GM21786 (cell line): Measurements from ENCODE around the gene MISP.

Experiments used
- ATAC-seq: cut with Tn5 transposase; IDR thresholded peaks from one replicate; pipeline ENCODE4 v1.9.1; 2021; ENCODE audit not compliant: unreplicated experiment

Gene MISP

GRCh38 chr19:771332-771785, 20.4 kb downstream of the MISP start:
- no peak for ATAC-seq

- ATAC-seq, result no peak
Observed at GRCh38 chr19:772063-772462, 21.2 kb downstream of the MISP start.

GRCh38 chr19:772730-773436, 22.0 kb downstream of the MISP start:
- ATAC-seq, result no peak

GRCh38 chr19:776549-776948, 25.6 kb downstream of the MISP start:
- ATAC-seq, result no peak

GRCh38 chr19:778910-779653, 28.2 kb downstream of the MISP start:
- ATAC-seq, result no peak

- no peak for ATAC-seq
Observed at GRCh38 chr19:780935-781334, 30.0 kb downstream of the MISP start.

GRCh38 chr19:781800-782184, 30.9 kb downstream of the MISP start:
- no peak for ATAC-seq

- no peak for ATAC-seq
Observed at GRCh38 chr19:782185-782877, 31.4 kb downstream of the MISP start.

GRCh38 chr19:782878-783668, 32.2 kb downstream of the MISP start:
- ATAC-seq, result no peak

GRCh38 chr19:784541-784940, 33.6 kb downstream of the MISP start:
- ATAC-seq, result no peak

GRCh38 chr19:787536-787935, 36.6 kb downstream of the MISP start:
- no peak for ATAC-seq

GRCh38 chr19:788686-788982, 37.7 kb downstream of the MISP start:
- no peak for ATAC-seq

GRCh38 chr19:788983-789700, 38.2 kb downstream of the MISP start:
- ATAC-seq, result no peak

- ATAC-seq, result no peak
Observed at GRCh38 chr19:789701-790060, 38.8 kb downstream of the MISP start.

- ATAC-seq, result no peak
Observed at GRCh38 chr19:791007-791566, 40.2 kb downstream of the MISP start.

GRCh38 chr19:791567-792305, 40.8 kb downstream of the MISP start:
- no peak for ATAC-seq

GRCh38 chr19:792306-792885, 41.5 kb downstream of the MISP start:
- no peak for ATAC-seq

- ATAC-seq, result no peak
Observed at GRCh38 chr19:793806-794205, 42.9 kb downstream of the MISP start.

GRCh38 chr19:795073-795611, 44.2 kb downstream of the MISP start:
- no peak for ATAC-seq
